Activated CD4-positive, alpha-beta T cell treated with anti-CD3 and anti-CD28 coated beads, Interleukin-2, amount 50 U/mL, for 48 hours (primary cell): ENCODE results near the gene ASPHD1.
A peak's percentile ranks its signal among the peaks of the same experiment; 100 is the strongest.
"Not testable (repeated sequence)": the region's sequence is repeated elsewhere in the genome, so short reads cannot be mapped to it uniquely, and the experiment has no call there.

Source experiments
- DNase-seq, 2 experiments: peaks; one replicate each; pipeline ENCODE4 v3.0.0-alpha.2; 2020

Gene ASPHD1, protein sequence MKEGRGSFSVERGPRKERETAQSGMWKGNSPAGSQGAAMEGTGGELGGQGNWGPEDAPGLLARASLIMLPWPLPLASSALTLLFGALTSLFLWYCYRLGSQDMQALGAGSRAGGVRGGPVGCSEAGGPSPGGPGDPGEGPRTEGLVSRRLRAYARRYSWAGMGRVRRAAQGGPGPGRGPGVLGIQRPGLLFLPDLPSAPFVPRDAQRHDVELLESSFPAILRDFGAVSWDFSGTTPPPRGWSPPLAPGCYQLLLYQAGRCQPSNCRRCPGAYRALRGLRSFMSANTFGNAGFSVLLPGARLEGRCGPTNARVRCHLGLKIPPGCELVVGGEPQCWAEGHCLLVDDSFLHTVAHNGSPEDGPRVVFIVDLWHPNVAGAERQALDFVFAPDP

DNA sequence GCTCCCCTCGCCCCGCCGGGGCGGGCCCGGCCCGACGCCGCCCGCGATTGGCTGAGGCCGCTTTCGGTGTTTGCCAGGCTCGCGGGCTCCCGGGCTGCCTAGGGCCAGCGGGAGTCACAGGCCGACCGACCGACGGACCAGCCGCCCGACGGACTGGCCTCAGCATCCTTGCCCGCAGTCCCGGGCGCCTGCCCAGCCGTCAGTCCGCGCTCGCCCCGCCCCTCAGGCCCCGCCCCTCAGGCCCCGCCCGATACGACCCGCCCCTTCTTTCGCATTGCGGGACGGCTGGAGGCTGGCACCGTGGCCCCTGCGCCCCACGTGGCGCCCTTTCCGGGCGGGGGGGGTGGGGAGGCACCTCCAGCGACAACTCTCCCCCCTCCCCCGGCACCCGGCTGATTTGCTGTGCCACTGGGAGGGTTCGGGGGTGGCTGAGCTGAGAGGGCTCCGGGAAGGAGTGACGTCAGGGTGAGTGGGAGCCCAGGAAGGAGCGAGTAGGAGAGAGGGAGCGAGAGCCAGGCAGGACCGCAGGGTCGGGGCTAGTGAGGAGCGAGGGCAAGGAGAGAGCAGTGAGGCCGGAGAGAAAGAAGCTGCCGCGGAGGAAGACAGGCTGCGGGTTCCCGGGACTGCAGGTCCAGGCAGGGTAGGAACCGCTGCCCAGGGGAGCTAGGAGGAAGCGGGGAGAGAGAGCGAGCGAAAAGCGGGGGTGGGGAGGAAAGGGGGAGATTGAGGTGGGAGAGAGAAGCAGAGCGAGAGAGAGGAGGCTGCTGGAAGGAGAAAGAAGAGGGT, at the start of gene ASPHD1:
Gene ASPHD1 (plus strand): TSS at position 387 of the 786 bp plus-strand sequence. CDS start 484 bp downstream, outside the sequence.
- DNase-seq, result peak; percentile 82 to 83

DNA sequence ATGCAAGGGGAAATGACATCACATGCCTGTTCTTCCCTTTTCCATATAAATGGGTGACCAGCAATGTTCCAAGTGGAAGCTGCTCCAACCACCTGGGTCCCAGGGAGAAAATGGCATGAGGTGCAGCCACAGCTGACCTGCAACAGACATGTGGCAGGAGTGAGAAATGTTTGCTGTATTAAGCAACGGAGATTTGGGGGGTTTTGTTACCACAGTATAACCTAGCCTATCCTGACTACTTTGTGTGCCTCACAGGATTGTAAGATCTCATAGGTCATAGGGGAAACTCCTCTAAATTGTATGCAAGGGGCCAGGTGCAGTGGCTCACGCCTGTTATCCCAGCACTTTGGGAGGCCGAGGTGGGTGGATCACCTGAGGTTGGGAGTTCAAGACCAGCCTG, 49.3 kb upstream of the ASPHD1 start:
- DNase-seq, result no peak

DNA sequence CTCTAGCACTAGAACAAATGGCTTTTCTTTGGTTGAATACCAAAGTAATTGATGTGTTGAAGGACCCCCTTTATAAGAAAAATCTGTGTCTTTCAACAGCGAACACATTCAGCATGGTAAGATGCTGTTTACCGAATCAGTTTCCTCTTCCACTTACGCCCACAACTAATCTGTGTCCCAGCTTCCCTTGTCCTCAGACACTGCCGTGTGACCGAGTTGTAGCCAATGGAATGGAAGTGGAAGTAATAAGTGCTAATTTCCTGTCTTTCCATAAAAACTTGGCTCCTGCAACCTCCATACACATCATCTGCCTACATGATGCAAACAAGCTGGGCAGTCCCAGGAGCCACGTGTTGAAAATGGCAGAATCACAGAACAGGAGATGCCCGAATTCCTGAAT, 47.6 kb upstream of the ASPHD1 start:
- no peak for DNase-seq

DNA sequence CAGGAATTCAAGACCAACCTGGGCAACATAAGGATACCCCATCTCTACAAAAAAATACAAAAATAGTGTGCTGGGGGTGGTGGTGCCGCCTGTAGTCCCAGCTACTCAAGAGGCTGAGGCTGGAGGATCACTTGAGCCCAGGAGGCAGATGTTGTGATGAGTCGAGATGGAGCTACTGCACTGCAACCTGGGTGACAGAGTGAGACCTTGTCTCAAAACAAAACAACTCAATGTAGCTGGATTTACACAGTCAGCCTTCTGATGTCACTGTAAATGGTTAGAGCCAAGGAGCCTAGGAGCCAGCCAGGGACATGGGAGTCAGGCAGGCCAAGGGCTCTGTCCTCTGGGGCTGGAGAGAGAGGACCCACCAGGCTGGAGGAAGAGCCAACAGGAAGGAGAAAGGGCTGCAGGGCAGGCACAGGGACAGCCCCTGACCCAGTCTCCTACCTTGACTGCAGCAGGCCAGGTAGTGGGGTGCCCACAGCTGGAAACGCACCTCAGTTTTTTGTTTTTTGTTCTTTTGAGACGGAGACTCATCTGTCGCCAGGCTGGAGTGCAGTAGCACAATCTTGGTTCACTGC, 45.7 kb upstream of the ASPHD1 start:
- DNase-seq, result no peak

DNA sequence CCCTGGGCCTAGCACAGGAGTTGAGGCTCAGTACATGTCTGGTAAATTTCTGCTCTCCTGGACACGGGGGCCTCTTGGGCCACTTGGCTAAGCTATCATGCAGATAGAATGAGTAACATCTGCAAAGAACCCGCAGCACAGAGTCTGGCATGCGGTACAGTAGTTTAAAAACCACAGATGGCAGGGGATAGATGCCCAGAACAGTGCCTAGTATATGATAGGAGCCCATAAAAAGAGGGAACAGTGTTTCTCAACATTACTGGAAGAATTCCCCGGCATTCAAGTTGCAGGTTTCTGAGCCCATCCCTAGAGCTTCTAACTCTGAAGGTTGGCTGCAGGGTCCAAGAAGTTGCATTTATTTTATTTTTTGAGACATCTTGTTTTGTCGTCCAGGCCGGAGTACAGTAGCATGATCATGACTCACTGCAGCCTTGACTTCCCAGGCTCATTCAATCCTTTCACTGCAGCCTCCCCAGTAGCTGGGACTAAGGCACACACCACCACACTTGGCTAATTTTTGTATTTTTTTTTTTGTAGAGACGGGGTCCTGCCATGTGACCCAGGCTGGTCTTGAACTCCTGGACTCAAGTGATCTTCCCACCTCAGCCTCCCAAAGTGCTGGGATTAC, 43.0 kb upstream of the ASPHD1 start:
- DNase-seq, result no peak

DNA sequence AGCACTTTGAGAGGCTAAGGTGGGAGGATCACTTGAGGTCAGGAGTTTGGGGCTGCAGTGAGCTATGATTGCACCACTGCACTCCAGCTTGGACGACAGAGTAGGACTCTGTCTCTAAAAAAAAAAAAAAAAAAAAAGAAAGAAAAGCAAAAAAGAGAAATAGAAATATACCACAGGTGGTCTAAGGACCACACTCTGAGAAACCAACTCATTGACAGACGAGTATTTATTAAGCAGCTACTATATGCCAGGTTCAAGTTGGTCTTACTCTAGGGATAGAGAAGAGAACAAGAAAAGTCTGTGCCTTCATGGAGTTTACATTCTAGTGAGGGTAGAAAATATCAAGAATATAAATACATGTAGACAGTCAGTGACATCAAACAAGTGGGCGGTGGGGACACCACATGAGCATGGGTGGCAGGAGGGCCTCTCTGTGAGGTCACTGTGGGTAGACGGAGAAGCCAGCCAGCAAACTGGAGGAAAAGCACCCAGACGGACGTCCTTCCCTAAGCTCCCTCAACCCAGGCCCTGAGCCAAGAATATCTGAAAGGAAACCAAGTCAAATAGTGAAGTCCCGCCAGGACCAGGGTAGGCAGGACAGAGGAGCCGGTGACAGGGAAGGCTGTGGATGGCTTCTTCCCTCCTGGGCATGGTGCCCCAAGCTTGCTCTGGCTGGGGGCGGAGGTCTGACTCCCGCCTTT, 42.0 kb upstream of the ASPHD1 start:
- no peak for DNase-seq

DNA sequence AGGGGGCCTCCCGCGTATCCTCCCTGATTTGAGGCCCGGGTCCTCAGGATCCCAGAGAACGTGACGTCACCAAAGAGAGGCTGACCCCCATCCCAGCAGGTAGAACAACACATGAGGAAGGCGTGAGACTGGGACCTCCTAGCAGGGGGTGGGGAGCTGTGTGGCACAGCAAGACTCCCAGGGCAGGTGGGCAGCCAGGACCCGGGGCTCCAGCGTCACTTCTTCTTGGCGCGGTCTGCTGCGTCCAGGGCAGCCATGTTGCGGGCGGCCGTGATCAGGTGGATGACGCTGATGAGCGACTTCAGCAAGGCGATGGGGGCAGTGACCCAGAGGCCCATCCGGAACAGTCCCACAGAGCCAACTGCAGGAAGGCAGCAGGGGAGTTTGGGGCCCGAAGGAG, 41.3 kb upstream of the ASPHD1 start:
- DNase-seq, result no peak

DNA sequence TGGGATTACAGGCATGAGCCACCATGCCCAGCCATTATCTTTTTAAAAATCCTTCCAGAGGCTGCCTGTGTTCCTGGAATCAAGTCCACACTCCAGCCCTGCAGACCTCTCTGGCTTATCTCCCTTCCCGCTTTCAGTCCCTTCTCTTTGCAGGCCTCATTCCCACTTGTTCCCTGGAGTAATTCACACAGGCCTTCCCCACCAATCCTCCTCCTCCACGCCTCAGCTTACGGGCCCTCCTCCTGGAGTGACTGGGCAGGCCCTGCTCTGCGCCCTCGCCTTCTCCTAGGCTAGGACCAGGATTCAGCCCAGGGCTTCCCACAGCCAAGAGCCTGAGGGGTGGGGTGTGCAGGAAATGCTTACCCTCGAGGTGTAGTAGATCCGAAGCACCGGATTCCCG, 40.1 kb upstream of the ASPHD1 start:
- no peak for DNase-seq

DNA sequence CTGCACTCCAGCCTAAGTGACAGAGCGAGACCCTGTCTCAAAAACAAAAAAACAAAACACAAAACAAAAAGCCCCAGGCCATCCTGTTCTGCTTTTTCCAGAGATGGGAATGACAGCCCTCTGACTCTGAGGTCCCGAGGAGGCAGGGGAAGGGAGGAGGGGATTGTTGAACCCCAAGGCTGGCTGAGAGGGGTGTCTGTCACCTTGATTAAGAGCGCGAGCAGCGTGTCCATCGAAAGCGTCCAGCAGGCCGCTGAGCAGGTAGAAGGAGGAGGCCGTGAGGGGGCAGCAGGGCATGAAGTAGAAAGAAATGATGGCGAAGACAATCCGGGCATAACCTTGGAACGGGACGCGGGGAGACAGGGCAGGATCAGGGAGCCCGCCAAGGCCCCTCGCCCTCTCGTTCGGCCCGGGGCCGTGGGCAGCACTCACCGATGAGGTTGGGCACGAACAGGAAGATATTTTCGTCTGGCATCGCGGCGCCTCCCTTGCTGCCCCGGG, 37.9 kb upstream of the ASPHD1 start:
- DNase-seq, result peak in 1 of 2 experiments; percentile 14

DNA sequence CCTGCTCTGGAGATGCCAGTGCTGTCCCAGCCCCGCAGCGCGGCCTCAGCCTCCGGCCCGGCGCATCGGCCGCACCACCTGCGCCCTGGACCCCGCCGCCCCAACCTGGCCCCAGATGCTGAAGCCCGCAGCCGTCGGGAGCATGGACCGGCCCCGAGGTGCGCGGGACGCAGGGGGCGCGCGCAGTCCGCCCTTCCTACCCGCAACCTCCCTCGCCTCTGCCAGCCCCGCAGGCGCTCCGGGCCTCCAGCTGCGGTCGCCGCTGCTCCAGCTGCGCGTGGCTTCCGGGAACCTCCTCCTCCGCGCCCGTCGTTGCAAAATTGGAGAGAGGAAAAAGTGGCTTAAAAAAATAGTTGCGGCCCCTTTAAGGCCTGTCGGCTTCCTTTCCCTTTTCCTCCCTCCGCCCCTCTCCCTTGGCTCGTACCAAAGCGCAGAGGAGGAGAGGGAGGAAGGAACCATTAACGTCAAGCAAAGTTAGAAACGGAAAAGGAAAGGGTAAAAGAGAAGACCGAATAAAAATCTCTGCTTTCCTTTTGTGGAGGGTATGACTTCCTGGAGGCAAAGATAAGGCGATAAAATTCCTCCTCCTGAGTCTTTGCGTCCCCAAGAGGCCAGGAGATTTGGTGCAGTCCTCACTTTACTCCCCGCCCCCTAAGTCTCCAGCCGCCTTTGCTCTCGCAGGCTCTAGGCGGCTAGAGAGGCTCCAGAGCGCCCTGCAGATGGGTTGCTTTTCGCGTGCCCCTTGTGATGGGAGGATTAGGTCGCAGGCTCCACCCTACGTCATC, 37.2 kb upstream of the ASPHD1 start, which contains the start of gene CDIPT:
Gene CDIPT (minus strand): TSS at position 343 of the 785 bp plus-strand sequence. CDS start 369 bp downstream, outside the sequence.
- peak; percentile 91 to 93 for DNase-seq

DNA sequence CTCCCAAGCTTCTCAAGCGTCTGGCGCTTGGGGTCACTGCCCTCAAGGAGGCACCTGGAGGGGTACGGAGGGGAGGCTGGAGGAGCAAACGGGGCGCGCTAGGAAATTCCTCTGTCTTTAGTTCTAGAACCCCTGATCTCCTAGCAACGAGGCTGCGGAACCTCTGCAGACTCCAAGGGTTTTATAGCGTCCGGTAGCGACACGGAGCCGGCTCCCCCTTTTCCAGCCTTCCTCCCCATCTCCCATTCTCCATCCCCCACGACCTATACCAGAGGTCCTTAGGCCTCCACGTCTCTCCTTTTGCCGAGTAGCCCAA, 36.7 kb upstream of the ASPHD1 start:
- no peak for DNase-seq

DNA sequence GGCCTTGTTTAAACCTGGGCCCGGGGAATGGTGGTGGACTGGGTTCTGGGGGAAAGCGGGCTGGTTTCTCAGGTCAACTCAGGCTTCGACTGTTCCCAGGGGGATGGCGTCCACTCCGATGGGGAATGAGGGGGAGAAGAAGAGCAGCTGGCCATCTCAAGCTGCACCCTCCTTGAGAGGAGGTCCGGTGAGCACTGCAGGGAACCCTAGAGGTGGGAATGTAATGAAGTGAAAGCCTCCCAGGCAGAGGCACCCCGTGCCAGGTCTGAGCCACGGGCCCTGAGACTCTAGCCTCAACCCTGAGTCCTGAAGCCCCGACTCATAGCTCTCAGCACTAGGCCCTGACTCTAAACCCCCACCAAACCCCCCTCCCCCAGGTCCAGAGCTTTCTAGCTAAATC, 36.1 kb upstream of the ASPHD1 start:
- DNase-seq, result no peak

DNA sequence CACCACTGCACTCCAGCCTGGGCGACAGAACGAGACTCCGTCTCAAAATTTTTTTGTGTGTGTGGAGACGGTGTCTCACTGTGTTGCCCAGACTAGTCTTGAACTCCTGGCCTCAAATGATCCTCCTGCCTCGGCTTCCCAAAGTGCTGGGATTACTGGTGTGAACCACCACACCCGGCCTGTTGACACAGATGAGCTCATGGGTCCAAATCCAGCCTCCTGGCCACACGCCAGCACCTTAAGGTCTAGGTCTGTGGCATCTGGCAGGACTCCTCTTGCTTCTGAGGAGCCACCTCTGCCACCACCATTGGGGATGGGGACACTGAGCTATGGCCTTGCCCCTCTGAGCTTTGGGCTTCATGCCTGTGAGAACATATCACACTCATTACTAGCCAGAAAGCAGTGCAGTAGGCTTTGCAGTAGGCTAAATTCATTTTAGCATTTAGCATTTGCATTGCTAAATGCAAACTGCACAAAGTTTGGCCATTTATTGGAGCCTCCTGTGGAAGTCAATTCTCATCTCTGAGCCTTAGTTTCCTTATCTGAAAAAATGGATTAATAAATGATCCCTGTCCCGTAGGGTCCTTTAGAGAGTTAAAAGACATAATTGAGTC, 31.8 kb upstream of the ASPHD1 start:
- DNase-seq, result no peak

DNA sequence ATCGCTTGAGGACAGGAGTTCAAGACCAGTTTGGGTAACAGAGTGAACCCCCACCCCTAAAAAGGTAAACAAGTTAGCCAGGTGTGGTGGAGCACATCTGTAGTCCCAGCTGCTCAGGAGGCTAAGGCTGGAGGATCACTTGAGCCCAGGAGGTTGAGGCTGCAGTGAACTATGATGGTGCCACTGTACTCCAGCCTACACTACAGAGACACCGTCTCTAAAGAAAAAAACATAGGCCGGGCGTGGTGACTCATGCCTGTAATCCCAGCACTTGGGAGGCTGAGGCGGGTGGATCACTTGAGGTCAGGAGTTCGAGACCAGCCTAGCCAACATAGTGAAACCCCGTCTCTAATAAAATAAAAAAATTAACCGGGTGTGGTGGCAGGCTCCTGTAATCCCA, 31.2 kb upstream of the ASPHD1 start:
- DNase-seq, result not testable (repeated sequence)

DNA sequence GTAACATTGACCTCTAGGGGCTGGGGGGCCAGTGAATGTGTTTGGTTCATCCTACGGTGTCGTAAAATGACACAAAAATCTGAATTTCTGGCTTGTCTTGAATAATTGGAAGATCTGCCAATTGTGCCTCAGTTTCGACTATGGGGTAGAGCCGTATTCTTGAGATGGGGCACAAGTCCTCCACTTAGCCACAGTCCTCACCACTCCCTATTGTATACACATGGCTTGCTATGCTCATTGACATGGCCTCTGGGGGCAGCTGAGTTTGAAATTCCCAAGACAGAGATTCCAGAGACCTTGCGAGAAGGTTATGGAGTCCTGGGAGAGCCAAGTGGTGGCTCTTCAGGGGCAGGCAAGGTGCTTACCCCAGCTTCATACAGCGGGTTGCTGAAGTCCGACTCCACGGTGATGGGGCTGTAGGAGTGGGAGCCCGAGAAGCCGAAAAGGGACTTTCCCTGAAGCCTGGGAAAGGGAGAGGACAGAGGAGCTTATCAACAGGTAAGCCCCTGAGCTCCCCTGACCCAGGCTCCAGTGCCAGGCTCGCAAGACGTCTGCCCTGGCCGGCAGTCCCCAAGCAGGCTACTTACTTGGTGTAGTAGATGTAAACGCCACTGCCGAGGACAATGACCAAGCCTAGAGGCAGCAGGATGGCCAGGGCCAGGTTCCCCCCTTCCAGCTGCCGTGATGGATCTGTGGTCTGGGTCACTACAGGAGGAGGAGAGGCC, 28.3 kb upstream of the ASPHD1 start:
- no peak for DNase-seq

DNA sequence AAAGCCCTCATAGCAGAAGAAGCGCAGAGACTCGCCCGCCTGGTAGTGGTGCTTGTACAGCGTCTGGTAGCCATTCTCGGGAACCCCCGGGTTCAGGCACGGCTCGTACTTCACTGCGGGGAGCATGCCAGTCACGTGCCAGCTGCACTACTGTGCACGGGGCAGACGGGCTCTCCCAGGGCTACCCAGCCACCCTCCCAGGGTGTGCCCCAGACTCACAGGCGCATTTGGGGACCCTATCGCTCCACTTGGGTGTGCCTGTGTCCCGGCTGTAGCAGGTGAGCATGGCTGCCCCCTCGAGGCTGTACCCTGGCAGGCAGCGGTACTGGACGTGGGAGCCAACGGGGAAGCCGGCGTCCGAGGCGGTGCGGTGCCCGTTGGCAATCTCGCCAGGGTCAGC, 27.0 kb upstream of the ASPHD1 start:
- no peak for DNase-seq

DNA sequence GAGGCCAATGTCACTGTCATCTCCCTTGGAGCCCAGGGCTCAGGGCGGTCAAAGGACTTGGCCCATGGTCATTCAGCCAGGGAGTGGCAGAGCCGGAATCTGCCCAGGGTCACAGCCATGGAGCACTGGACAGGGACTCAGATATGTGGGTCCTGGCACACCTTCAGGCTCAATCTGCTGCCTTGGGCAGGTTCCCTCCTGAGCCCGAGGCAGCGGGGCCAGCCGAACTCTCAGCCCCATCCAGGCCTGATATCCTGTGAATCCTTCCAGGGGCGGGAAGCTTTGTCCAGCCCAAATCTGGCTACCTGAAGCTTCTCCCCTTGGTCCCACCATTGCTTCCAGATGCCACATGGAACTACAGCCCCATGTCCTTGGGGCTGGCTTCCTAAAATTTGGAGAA, 25.1 kb upstream of the ASPHD1 start:
- no peak for DNase-seq

DNA sequence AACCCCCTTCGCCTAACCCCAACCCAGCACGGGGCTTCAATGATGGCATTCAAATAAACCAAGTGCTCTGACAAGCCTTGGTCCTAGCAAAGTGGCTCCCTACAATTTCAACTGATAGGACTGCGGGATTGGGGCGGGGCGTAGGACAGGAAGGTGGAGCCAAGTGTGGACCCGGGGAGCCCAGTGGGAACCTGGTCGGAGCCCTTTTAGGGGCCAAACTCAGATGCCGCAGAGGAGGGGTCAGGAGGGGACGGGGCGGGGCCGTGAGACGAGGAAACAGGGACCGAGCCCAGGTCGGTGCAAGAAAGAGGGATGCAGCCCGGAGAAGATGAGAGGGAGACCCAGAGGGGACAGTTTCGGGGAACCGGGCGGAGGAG, 24.1 kb upstream of the ASPHD1 start:
- peak; percentile 13 to 30 for DNase-seq

DNA sequence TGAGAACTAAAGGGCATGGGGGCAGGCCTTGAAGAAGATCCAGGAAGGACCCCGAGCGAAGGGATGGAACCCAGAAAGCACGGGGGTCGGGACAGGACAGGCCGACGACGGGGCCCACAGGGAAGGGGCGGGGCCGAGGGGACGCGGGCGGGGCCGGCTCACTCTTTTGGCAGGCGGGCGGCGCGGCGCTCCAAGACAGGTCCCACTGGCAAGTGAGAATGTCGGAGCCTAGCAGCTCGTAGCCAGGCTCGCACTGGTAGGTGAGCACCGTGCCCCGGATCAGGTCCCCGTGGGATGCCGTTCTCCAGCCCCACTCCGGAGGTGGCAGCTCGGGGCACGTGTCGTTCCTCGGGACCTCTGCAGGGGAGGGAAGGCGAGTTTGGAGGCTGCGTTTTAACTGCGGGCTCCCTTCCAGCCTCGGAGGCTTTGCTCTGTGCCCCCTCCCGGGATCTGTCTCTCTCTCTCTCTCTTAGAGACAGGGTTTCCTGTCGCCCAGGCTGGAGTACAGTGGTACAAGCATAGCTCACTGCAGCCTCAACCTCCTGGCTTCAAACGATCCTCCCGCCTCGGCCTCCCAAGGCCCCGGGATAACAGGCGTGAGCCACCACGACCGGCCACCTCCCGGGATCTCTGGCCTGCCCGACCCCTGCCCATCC, 23.6 kb upstream of the ASPHD1 start:
- peak; percentile 51 to 57 for DNase-seq
